ENCODE measurements around the gene HMGN1.
"Not testable (repeated sequence)": the region's sequence is repeated elsewhere in the genome, so short reads cannot be mapped to it uniquely, and the experiment has no call there.

The HMGN1 gene, protein sequence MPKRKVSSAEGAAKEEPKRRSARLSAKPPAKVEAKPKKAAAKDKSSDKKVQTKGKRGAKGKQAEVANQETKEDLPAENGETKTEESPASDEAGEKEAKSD

DNA sequence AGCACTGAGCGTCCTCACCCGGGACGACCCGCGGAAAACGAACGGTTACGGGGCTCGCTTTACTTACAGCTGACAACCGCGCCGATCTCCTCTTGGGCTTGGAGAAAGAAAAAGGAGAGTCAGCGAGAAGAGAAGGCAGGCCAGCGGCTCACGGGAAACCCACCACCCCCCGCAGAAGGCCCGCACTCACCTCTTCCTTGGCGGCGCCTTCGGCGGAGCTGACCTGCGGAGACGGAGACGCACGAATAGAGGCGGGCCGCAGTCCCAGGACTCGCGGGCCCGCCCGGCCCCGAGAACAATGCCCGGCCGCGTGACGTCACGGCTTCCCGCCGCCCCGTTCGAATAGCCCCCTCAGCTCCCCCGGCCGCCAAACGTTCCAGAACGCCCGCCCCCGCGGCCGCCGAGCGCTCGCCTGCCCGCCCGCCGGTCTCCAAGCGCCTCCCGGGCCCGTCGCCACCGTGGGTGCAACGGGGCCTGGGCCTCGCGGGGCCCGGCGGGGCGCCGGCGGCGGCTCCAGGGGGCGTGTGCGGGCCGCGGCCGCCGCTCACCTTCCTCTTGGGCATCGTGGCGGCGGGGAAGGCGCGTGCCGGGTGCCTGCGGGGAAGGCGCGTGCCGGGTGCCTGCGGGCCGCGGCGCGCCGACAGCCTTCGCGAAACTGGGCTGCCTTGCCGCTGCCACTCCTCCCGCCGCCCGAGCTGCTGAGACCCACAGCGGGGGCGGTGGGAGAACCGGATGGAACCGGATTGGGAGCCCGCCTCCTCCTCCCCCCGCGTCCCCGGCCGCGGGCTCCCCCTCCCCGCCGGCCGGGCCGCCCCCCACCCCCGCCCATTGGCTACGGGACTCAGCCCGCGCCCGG, at the start of gene HMGN1:
Gene HMGN1 (minus strand): TSS at position 734 of the 856 bp plus-strand sequence. CDS start 171 bp downstream, at position 563.
- DNase-seq, result peak; percentile 74

DNA sequence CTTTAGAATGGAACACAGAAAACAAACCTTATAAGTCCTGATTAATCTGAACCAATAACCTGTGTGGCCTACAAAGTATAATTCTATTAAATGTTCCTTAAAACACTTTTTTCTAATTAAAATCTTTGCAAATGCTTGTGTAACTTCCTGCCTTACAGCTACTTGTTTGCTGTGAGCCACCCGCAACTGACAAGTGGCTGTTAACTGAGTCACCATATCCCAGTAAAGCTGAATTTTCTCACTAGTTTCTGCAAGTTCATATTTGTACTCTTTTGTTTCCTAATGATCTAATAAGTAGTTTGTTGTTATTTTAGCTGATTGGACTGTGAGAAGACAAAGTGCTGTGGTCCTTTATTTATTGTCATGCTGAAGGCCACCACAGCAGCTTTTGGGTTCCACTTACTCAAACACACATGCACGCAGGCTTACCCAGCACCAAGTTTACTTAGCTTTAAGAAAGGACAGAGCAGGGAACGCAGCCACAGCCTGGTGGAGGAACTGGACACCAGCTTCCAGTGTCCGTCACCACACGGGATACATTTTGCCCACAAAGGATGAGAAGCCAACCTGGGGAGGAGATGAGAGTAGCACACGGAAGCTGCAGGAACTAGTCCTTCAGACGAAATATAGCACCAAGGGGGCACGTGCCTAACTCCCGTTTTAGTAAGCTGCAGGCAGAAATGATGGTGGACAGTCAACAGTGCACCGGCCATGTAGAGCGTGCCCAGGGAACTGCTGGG, 48.9 kb upstream of the HMGN1 start:
- DNase-seq, result no peak

DNA sequence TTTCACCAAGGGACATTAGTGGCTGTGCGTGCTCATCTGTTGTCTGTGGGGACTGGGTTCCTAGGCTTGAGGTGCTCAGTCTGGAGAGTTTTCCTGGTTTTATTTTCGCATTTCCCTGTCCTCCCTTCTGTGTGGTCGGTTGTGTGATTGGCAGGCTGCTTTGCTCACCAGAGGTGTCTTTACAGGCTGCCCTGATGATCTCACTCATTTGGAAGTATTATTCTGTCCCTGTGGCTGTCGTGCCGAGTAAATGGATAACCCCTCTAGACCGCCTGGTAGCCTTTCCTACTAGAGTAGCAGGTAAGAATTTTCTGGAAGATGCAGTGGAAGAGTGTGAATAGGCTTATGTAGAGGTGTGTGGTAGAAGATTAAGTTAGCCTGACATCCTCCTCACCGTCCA, 44.1 kb upstream of the HMGN1 start:
- no peak for DNase-seq

DNA sequence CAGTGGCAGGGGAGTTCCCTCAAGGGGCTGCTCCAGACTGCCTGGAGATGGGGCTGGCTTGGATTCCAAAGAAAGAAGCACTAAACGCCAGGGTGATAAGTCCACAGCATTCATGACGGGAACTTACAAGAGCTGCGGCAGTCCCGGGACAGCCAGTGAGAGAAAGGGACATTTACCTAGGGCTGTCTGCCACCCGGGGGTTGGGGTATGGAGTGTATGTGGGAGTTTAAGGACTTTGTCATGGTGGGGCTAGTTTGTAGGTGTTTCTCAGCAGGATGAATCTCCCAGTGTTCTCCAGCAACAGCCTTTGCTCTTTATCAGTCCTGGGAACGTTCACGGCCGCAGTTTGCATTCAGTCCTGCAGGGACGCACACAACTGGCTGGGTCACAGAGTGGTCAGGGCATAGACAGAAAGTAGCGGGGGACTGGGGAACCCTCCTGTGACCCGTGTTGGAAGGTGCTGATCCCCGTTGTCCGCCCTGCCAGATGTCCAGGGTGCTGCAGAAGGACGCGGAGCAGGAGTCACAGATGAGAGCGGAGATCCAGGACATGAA, 41.4 kb upstream of the HMGN1 start:
- no peak for DNase-seq

DNA sequence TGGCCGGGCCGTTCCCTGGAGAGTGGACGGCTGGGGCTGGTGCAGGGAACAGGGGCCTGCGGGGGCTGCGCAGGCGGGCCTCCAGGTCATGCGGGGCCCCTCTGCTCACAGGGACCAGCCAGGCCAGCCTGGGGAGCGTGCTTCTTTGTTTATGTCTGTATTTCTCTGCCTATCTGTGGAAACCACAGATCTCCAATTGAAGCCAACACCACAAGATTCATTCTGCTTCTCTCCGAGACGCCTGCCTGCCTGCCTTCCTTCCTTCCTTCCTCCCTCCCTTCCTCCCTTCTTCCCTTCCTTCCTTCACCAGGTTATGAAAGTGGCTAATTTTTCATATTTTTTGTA, 39.9 kb upstream of the HMGN1 start:
- DNase-seq, result no peak

DNA sequence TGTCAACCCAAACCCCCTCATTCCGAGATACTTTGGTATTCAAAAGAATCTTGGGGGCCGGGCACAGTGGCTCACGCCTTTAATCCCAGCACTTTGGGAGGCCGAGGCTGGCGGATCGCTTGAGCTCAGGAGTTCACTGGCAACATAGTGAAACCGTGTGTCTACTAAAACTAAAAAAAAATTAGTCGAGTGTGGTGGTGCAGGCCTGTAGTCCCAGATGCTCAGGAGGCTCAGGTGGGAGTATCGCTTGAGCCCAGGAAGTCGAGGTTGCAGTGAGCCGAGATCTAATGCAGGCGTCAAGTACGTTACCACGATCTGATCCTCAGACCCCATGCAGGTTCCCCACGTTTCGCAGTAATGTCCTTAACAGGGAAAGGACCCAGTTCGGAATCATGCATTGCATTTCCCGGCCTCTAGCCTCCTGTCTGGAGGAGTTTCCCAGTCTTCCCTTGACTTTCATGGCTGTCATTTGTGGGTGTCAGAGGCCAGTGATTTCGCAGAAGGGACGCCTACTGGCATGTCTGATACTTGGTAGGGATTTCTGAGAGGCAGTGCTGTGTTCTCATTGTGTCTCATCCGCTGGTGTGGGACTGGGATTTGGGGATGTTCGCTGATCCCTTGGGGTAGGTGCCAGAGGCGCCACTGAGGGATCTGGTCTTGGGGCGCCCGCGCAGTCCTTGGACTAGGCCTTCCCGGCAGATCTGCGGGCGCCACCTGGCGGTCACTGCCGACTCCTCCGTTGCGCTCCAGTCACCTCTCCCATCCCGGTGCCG, 39.3 kb upstream of the HMGN1 start:
- peak; percentile 42 for DNase-seq

DNA sequence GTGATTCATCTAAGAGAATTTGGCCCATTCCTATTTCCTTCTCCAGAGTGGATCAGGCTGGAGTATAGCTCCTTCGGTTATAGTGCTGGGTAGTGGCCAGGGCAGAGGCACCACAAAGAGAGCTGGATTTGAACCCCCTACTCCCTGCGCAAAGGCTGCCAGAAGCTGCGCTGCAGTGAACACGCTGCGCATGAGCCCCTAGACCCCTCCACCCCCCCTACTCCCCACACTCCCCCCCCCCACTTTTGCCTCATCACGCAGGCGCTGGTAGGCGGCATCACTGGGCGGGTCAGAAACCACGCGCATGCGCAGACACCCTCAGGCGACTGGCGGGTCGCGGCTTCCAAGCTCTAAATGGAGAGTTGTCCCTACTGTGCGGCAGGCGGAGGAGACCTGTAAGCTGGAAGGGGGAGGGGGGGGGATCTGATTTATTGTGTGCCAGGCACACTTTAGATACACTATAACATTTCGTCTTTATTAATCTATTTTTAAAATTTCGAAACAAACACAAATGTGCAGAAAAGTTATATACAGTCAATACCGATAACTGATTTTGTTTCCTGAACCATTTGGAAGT, 38.7 kb upstream of the HMGN1 start:
- peak; percentile 20 for DNase-seq

DNA sequence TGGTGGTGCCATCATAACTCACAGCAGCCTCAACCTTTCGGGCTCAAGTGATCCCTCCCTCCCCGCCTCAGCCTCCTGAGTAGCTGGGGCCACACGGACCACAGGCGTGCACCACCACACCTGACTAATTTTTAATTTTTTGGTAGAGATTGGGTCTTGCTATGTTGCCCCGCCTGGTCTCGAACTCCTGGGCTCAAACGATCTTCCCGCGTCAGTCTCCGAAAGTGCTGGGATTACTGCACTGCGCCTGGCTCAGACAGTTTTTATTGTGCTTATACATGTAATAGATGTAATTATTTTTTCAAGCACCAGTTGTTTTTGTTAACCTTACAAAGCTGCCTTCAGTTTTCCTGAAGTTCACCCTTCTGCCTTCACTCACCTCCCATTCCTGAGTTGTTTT, 38.0 kb upstream of the HMGN1 start:
- DNase-seq, result no peak

DNA sequence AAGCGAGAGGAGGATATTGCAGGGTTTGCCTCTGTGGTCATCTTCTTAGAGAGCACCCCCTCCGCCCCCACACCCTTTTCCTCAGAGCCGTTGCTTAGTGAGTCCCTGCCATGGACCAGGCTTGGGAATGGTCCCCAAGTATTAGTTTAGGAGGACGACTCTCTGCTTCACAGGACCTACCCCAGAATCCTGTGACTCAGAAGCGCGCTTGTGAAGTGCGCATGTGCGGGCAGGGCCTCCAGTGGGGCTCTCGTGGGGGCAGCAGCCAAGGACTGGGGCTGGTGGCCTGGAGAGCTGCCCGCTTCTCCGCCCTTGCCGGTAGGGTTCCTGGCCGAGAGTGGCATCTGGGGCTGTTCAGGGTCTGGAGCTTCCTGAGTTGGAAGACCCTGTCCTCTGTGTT, 37.3 kb upstream of the HMGN1 start:
- no peak for DNase-seq

DNA sequence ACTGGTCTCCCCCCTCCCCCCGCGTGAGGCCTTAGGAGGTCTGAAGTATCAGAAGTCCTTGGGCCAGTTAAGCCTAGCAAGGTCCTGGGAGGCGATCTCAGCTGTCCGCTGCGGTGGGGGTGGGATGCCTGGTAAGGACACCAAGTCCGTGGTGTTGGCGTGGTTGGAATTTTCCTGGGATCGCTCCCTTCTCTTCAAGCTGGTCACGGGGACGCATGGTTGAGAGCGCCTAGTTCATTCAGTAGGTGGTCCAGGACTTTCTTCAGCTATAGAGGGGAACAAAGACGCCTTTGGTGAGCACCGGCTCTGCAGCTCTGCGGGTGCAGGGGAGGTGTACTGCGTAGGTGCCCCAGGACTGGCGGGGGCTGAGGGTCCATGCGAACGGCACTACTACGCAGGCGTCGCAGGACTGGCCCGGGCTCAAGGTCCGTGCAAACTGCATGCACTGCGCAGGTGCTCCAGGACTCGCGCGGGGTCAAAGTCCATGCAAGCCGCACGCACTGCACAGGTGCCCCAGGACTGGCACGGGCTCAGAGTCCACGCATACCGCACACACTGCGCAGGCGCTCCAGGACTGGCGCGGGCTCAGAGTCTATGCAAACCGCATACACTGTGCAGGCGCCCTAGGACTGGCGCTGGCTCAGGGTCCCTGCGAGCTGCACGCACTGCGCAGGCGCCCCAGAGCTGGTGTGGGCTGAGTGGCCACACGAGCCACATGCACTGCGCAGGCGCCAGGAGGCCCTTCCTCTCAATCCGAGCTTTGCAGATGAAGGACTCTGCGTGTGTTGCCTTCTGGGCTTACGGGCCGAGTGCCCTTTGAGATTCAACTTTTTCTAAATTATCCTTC, 36.6 kb upstream of the HMGN1 start:
- DNase-seq, result peak; percentile 41

DNA sequence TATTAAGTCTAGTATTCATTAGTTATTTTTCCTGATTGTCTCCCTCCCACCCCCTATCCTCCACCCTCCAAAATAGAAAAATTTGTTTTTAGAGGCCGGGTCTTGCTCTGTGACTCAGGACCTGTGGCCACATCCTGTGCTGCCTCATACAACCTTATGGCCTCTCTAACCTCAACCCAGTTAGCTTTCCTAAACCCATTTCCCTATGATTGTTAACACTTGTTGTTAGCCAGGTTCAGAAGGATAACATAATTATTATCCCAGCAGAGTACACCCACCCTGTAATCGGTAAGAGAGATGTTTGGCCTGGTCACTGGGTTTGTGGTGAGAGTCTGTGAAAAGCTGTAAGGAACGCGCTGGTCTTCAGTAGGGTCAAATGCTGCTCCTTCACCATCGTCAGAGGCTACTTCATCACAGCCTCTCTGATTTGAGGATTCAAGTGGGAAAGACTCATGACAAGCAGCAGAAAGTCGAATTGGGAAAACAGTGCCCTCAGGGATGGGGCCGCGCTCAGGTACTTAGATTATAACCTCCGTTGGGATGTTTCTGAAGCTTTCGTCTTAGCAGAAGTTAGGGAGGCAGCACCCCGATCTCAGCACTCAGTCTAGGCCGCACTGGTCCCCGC, 35.9 kb upstream of the HMGN1 start:
- no peak for DNase-seq

DNA sequence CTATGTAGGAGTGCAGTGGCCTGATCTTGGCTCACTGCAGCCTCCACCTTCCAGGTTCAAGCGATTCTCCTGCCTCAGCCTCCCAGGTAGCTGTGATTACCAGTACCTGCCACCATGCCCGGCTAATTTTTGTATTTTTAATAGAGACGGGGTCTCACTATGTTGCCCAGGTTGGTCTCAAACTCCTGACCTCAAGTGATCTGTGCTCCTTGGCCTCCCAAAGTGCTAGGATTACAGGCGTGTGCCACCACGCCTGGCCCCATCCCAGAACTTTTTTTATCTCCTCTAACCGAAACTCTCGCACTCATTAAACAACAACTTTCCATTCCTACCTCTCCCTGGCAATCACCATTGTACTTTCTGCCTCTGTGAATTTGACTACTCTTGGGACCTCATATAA, 33.2 kb upstream of the HMGN1 start:
- not testable (repeated sequence) for DNase-seq

DNA sequence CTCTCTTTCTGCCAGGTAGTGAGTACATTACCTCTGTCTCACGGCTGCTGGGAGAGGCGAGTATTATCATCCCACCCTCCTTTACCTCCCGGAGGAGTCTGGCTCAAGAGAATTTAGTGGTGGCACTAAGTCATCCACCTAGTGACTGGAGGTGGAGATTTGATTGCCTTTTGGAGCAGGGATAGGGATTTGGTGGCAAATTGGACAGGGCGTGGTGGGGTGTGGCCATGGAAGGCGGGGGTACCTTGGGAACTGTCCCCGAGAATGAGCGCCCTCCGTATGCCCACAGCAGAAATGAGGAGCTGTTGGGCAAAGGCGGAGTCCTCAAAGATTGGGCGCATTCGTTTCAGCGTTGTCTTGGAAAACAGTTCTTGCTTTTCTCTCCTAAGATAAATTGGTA, 32.1 kb upstream of the HMGN1 start:
- DNase-seq, result no peak

DNA sequence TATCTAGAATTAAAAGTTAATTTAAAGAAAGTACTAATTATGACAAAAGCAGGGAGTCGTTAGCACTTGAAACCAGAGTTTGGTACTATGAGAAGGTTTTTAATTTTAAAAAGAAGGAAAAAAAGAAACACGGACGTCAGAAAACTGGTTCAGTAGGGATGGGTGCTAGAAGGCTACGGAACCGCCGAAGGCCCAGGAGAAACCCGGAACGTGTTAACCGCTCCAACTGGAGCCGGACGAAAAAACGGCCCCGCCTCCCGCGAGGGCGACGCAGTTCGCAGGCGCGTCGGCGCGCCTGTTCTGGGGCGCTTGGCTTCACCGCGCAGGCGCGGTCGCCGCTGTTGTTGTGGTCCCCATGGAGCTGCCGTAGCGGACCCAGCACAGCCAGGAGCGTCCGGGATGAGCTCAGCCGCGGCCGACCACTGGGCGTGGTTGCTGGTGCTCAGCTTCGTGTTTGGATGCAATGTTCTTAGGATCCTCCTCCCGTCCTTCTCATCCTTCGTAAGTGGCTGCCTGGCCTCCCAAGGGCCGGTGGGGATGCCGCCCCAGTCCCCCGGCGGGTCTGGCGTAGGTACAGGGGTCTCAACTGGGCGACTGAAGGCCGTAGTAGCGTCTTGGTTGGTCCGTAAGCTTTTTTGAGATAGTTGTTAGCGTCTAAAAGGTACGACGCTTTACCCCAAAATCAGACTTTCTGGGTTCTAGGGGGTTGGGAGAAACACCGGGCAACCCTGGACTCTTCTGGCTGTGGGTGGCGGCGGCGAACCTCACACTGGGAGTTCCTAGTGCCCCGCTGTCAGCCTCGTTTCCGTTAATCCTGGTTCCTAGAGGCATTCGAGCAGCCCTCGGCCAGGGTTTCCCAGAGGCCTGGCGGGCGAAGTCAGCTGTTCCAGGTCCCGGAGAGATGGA, 31.4 kb upstream of the HMGN1 start:
- DNase-seq, result peak; percentile 51

DNA sequence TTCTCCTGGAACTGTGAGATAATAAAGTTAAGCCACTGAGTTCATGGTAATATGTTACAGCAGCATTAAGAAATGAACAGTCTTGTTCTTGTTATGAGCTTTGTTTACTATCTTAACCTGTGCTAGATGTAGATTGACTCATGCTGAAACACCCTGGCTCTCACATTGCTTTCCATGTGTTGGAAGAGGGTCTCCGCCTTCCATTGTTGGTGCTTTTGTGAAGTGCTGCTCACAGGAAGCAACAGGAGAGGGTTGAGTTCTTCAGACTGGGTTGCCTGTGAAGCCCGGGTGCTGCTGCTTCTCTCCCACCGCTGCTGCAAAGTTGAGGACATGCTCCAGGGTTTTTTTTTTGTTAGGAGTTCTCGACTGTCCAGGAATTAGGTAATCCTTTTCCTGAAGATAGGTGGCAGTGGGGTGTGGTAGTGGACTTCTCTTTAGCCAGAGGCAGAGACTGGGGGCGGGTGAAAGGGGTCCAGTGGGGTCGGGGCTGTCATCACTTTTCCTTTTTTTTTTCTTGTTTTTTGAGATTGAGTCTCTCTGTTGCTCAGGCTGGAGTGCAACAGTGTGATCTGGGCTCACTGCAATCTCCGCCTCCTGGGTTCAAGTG, 28.7 kb upstream of the HMGN1 start:
- DNase-seq, result no peak

DNA sequence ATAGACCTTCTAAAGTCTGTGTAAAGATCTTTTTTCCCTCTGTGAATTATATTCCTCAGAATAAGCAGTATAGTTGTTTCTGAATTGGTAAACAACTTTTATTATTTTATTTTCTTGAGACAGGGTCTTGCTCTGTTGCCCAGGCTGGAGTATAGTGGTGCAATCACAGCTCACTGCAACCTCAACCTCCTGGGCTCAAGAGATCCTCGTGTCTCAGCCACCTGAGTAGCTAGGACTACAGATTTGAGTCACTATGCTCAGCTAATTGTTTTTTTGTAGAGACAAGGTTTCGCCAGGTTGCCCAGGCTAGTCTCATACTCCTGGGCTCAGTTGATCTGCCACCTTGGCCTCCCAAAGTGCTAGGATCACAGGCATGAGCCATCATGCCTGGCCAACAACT, 26.6 kb upstream of the HMGN1 start:
- no peak for DNase-seq

DNA sequence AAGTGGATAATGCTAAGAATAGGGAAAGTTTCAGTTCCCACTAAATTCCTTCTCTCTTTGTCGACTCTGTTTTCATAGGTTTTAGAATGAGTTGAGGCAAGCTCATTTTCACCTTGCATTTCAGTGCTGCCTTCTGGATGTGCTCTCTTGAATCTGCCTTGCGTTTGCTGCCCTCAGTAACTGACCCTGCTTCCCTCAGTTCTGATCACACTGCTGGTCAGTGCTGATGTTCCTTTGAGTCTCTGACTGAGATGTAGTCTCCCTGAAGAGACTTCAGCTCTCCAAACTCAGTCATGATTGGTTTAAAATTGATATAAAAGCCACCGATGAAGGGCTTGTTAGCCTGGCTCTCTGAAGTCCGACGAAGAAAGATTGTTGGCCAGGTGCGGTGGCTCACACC, 25.2 kb upstream of the HMGN1 start:
- DNase-seq, result no peak

DNA sequence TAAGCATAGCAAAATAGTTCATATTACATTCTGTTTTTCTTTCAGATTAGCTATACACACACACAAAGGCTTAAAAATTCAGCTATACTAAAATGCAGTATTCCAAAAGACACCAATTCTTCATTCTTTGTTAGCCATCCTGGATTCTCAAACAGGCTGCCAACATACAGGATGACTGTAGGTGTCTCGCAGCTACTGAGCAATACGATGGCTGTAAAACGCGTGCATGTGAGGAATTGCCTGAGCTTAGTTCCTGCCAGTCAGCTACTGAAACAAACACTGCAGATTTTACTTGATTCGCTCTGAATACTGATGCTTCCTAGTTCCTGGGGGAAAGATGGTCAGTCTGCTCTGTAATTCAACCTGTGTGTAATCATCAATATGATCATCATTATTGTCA, 24.7 kb upstream of the HMGN1 start:
- no peak for DNase-seq

DNA sequence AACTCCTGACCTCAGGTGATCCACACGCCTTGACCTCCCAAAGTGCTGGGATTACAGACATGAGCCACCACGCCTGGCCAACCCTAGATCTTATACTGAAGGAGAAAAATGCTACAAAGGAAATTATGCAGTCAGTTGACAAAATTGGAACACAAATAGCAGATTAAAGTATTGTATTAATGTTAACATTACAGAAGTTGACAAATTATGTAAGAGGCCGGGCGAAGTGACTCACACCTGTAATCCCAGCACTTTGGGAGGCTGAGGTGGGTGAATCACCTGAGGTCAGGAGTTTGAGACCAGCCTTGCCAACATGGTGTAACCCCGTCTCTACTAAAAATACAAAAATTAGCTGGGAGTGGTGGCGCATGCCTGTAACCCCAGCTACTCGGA, 21.0 kb upstream of the HMGN1 start:
- not testable (repeated sequence) for DNase-seq

DNA sequence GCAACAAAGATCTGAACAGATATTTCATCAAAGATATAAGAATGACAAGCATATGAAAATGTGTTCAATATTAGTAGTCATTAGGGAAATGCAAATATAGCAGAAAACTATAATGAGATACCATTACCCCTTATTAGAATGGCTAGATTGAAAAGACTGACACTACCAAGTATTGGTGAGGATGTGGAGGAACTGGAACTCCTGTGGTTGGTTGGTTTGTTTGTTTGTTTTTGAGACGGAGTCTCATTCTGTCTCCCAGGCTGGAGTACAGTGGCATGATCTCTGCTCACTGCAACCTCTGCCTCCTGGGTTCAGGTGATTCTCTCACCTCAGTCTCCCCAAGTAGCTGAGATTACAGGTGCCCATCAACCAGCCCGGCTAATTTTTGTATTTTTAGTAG, 18.9 kb upstream of the HMGN1 start:
- no peak for DNase-seq

Data from NCI-H2029 treated with DMSO at 0.1 percent for 48 hours (cell line).